Neural progenitor cell (in vitro differentiated cells): ENCODE measurements around the gene TMEM114. TPM values are rescaled to one million over a fixed set of nuclear protein-coding genes. Genes with fewer than 3 reads are reported as not detected.
A peak's percentile ranks its signal among the peaks of the same experiment; 100 is the strongest.

ENCODE experiments used
- DNase-seq: peaks from one replicate; pipeline ENCODE4 v3.0.0-alpha.2; 2016; ENCODE audit warnings: low spot score
- H2AFZ ChIP-seq: fragments of 200-600 bp; sonication (generic); replicated peaks from 2 replicates; pipeline ENCODE4 v1.6.1; 2016; ENCODE audit warnings: antibody characterized with exemption
- H3F3A ChIP-seq: fragments of 200-600 bp; sonication (generic); 2 replicates; pipeline ENCODE4 v1.6.1; 2016; ENCODE audit warnings: antibody characterized with exemption, low read depth
- H3K27ac ChIP-seq: fragments of 200-600 bp; sonication (generic); 2 replicates; pipeline ENCODE4 v1.5.1; 2016; ENCODE audit warnings: mild to moderate bottlenecking
- H3K27me3 ChIP-seq: fragments of 200-600 bp; sonication (generic); 2 replicates; pipeline ENCODE4 v1.6.1; 2016; ENCODE audit warnings: mild to moderate bottlenecking, moderate library complexity
- H3K36me3 ChIP-seq: fragments of 200-600 bp; sonication (generic); 2 replicates; pipeline ENCODE4 v1.5.1; 2016
- H3K4me1 ChIP-seq: fragments of 200-600 bp; sonication (generic); 2 replicates; pipeline ENCODE4 v1.6.1; 2016; ENCODE audit warnings: mixed run types
- H3K4me2 ChIP-seq: fragments of 200-600 bp; sonication (generic); 2 replicates; pipeline ENCODE4 v1.6.1; 2016
- H3K4me3 ChIP-seq: fragments of 200-600 bp; sonication (generic); 2 replicates; pipeline ENCODE4 v1.5.1; 2016
- H3K79me2 ChIP-seq: fragments of 200-600 bp; sonication (generic); 2 replicates; pipeline ENCODE4 v1.6.1; 2016; ENCODE audit warnings: low read depth
- H3K9ac ChIP-seq: fragments of 200-600 bp; sonication (generic); 2 replicates; pipeline ENCODE4 v1.6.1; 2016
- H3K9me3 ChIP-seq: fragments of 200-600 bp; sonication (generic); 2 replicates; pipeline ENCODE4 v1.5.1; 2016; ENCODE audit warnings: low read depth
- H4K20me1 ChIP-seq: fragments of 200-600 bp; sonication (generic); 2 replicates; pipeline ENCODE4 v1.6.1; 2016; ENCODE audit warnings: low read depth
- H3K27ac Mint-ChIP-seq: 3 replicates; pipeline ENCODE4 v1.8.0; 2021; ENCODE audit warnings: mixed read lengths
- H3K27me3 Mint-ChIP-seq: 2 replicates; pipeline ENCODE4 v1.8.0; 2022; ENCODE audit warnings: low read depth, mild to moderate bottlenecking, inconsistent platforms, moderate library complexity, mixed read lengths; ENCODE audit not compliant: insufficient read depth
- H3K36me3 Mint-ChIP-seq: 3 replicates; pipeline ENCODE4 v1.8.0; 2021; ENCODE audit warnings: mixed read lengths
- H3K4me1 Mint-ChIP-seq: 3 replicates; pipeline ENCODE4 v1.8.0; 2021; ENCODE audit warnings: mixed read lengths
- H3K4me3 Mint-ChIP-seq: 3 replicates; pipeline ENCODE4 v1.8.0; 2021; ENCODE audit warnings: mild to moderate bottlenecking, moderate library complexity, mixed read lengths
- H3K9me3 Mint-ChIP-seq: 3 replicates; pipeline ENCODE4 v1.8.0; 2020; ENCODE audit warnings: mixed read lengths
- CTCF ChIP-seq: fragments of 200-600 bp; sonication (generic); IDR thresholded peaks from 2 replicates; pipeline ENCODE4 v1.5.1; 2017; ENCODE audit warnings: antibody characterized with exemption, mild to moderate bottlenecking
- EZH2 ChIP-seq: fragments of 200-600 bp; sonication (generic); IDR thresholded peaks from 2 replicates; pipeline ENCODE4 v1.6.1; 2017; ENCODE audit warnings: antibody characterized with exemption, mild to moderate bottlenecking, moderate library complexity
- EZH2phosphoT487 ChIP-seq: fragments of 200-600 bp; sonication (generic); IDR thresholded peaks from 2 replicates; pipeline ENCODE4 v1.6.1; 2017; ENCODE audit warnings: antibody characterized with exemption
- total RNA-seq: library from RNA; depleted of rRNA; stranded (reverse); fragments of >200 nt; gene quantifications from 2 replicates; pipeline ENCODE4 v1.2.3, GENCODE V29; 2015; ENCODE audit warnings: low replicate concordance

TMEM114 gene
- total RNA-seq, 1 donor from 2014 or later: not detected

GRCh38 chr16:8620535-8620934, 30.2 kb upstream of the TMEM114 start:
- Histone ChIP-seq H3K27ac (no peak overlapping the region), H3K4me1 (peaks cover 7% of the 10 kb centered on the region), H2AFZ (no peak overlapping the region), H3K36me3 (no peaks in the 10 kb centered on the region), H3K4me2 (no peak overlapping the region), H3K9me3 (no peaks in the 10 kb centered on the region), H3K4me3 (no peak overlapping the region), H4K20me1 (peaks cover 28% of the 10 kb centered on the region), H3F3A (peaks cover 4% of the 10 kb centered on the region), H3K27me3 (no peaks in the 10 kb centered on the region), H3K9ac (no peak overlapping the region), H3K79me2 (peaks cover 41% of the 10 kb centered on the region)
- no peak for TF ChIP-seq EZH2phosphoT487
- TF ChIP-seq EZH2: no peak
- TF ChIP-seq CTCF: no peak
- peaks cover 13% of the 10 kb centered on the region for H3K4me1 Mint-ChIP-seq
- no peak overlapping the region for H3K27ac Mint-ChIP-seq
- no peak for DNase-seq
- H3K9me3 Mint-ChIP-seq: no peaks in the 10 kb centered on the region
- no peaks in the 10 kb centered on the region for H3K27me3 Mint-ChIP-seq
- H3K4me3 Mint-ChIP-seq: peak overlapping the region; percentile 99
- H3K36me3 Mint-ChIP-seq: peaks cover 4% of the 10 kb centered on the region

- no peak for DNase-seq
- H2AFZ ChIP-seq: no peak overlapping the region
- H3K36me3 ChIP-seq: no peaks in the 10 kb centered on the region
- Mint-ChIP-seq H3K9me3 (no peaks in the 10 kb centered on the region), H3K4me3 (no peak overlapping the region), H3K27ac (no peak overlapping the region), H3K4me1 (peaks cover 12% of the 10 kb centered on the region), H3K36me3 (no peaks in the 10 kb centered on the region), H3K27me3 (peaks cover 3% of the 10 kb centered on the region)
- no peaks in the 10 kb centered on the region for H3K9me3 ChIP-seq
- peaks cover 34% of the 10 kb centered on the region for H3K79me2 ChIP-seq
- H3K9ac ChIP-seq: no peak overlapping the region
- peaks cover 22% of the 10 kb centered on the region for H4K20me1 ChIP-seq
- H3K27me3 ChIP-seq: no peaks in the 10 kb centered on the region
- no peak overlapping the region for H3K27ac ChIP-seq
- H3K4me1 ChIP-seq: peaks cover 7% of the 10 kb centered on the region
- TF ChIP-seq CTCF (no peak), EZH2 (no peak), EZH2phosphoT487 (no peak)
- no peak overlapping the region for H3K4me3 ChIP-seq
- peaks cover 4% of the 10 kb centered on the region for H3F3A ChIP-seq
- H3K4me2 ChIP-seq: no peak overlapping the region
Measured at GRCh38 chr16:8619671-8620370, 29.5 kb upstream of the TMEM114 start.

GRCh38 chr16:8614435-8615029, 24.2 kb upstream of the TMEM114 start:
- TF ChIP-seq CTCF (no peak), EZH2phosphoT487 (no peak), EZH2 (no peak)
- H3K27ac ChIP-seq: no peak overlapping the region
- H3K4me1 Mint-ChIP-seq: no peaks in the 10 kb centered on the region
- H3K79me2 ChIP-seq: no peaks in the 10 kb centered on the region
- no peak overlapping the region for H2AFZ ChIP-seq
- H3K9me3 Mint-ChIP-seq: no peaks in the 10 kb centered on the region
- H3K27me3 Mint-ChIP-seq: peaks cover 10% of the 10 kb centered on the region
- no peaks in the 10 kb centered on the region for H3F3A ChIP-seq
- H3K36me3 ChIP-seq: no peaks in the 10 kb centered on the region
- no peak overlapping the region for H3K27ac Mint-ChIP-seq
- H3K36me3 Mint-ChIP-seq: no peaks in the 10 kb centered on the region
- H3K27me3 ChIP-seq: no peaks in the 10 kb centered on the region
- H4K20me1 ChIP-seq: no peaks in the 10 kb centered on the region
- H3K9ac ChIP-seq: no peak overlapping the region
- H3K4me3 Mint-ChIP-seq: no peak overlapping the region
- H3K4me2 ChIP-seq: no peak overlapping the region
- DNase-seq: no peak
- no peaks in the 10 kb centered on the region for H3K9me3 ChIP-seq
- no peak overlapping the region for H3K4me3 ChIP-seq
- H3K4me1 ChIP-seq: no peaks in the 10 kb centered on the region
